Chondrocyte (in vitro differentiated cells): ENCODE data around the gene ECE1. TPM values are rescaled to one million over a fixed set of nuclear protein-coding genes. Genes with fewer than 3 reads are reported as not detected.

ENCODE experiments used
- DNase-seq: peaks from one replicate; pipeline ENCODE4 v3.0.0; 2021; ENCODE audit warnings: mixed read lengths, low spot score
- H3K27ac Mint-ChIP-seq: one replicate; pipeline ENCODE4 v1.8.0; 2021; ENCODE audit warnings: mild to moderate bottlenecking, moderate library complexity, mixed read lengths; ENCODE audit not compliant: unreplicated experiment
- H3K27me3 Mint-ChIP-seq: 2 replicates; pipeline ENCODE4 v1.8.0; 2021; ENCODE audit warnings: low read depth, mixed read lengths
- H3K36me3 Mint-ChIP-seq: 2 replicates; pipeline ENCODE4 v1.8.0; 2021; ENCODE audit warnings: low read depth, mixed read lengths
- H3K4me1 Mint-ChIP-seq: 2 replicates; pipeline ENCODE4 v1.8.0; 2021; ENCODE audit warnings: low read depth, mild to moderate bottlenecking, mixed read lengths
- H3K4me3 Mint-ChIP-seq: one replicate; pipeline ENCODE4 v1.8.0; 2021; ENCODE audit warnings: mild to moderate bottlenecking, moderate library complexity, mixed read lengths; ENCODE audit not compliant: unreplicated experiment
- H3K9me3 Mint-ChIP-seq: 2 replicates; pipeline ENCODE4 v1.8.0; 2021; ENCODE audit warnings: low read depth, mixed read lengths
- CTCF ChIP-seq: fragments of 200-600 bp; sonication (generic); IDR thresholded peaks from 2 replicates; pipeline ENCODE4 v1.5.0; 2021; ENCODE audit warnings: antibody characterized with exemption, mild to moderate bottlenecking, moderate library complexity
- total RNA-seq: library from RNA; stranded (reverse); gene quantifications from 3 replicates; pipeline ENCODE4 v1.2.1, GENCODE V29; 2021

ECE1 gene
- total RNA-seq, 1 donor from 2014 or later: 98.5 TPM

- Mint-ChIP-seq H3K4me3 (no peak overlapping the region), H3K36me3 (peaks cover 19% of the 10 kb centered on the region), H3K27me3 (no peaks in the 10 kb centered on the region), H3K27ac (peak overlapping the region; percentile 64), H3K9me3 (no peaks in the 10 kb centered on the region), H3K4me1 (peaks cover 59% of the 10 kb centered on the region)
- no peak for DNase-seq
- no peak for TF ChIP-seq CTCF
Observed at GRCh38 chr1:21266119-21266774, 24.0 kb downstream of the ECE1 start.

GRCh38 chr1:21265644-21266043 lies 24.6 kb downstream of the ECE1 start:
- Mint-ChIP-seq H3K27me3 (no peaks in the 10 kb centered on the region), H3K27ac (peak overlapping the region; percentile 64), H3K4me1 (peaks cover 65% of the 10 kb centered on the region), H3K9me3 (no peaks in the 10 kb centered on the region), H3K4me3 (no peak overlapping the region), H3K36me3 (peaks cover 17% of the 10 kb centered on the region)
- no peak for TF ChIP-seq CTCF
- DNase-seq: no peak

- H3K4me3 Mint-ChIP-seq: no peak overlapping the region
- H3K36me3 Mint-ChIP-seq: peaks cover 15% of the 10 kb centered on the region
- peaks cover 73% of the 10 kb centered on the region for H3K4me1 Mint-ChIP-seq
- TF ChIP-seq CTCF: no peak
- H3K27me3 Mint-ChIP-seq: no peaks in the 10 kb centered on the region
- H3K9me3 Mint-ChIP-seq: no peaks in the 10 kb centered on the region
- peak overlapping the region; percentile 64 for H3K27ac Mint-ChIP-seq
- DNase-seq: no peak
Observed at GRCh38 chr1:21264898-21265297, 25.4 kb downstream of the ECE1 start.

GRCh38 chr1:21263653-21264225 lies 26.5 kb downstream of the ECE1 start:
- DNase-seq: no peak
- H3K27ac Mint-ChIP-seq: peak overlapping the region; percentile 57
- peaks cover 75% of the 10 kb centered on the region for H3K4me1 Mint-ChIP-seq

GRCh38 chr1:21263052-21263429 lies 27.2 kb downstream of the ECE1 start:
- no peak for TF ChIP-seq CTCF
- Mint-ChIP-seq H3K36me3 (peaks cover 19% of the 10 kb centered on the region), H3K4me1 (peaks cover 70% of the 10 kb centered on the region), H3K4me3 (no peak overlapping the region), H3K9me3 (no peaks in the 10 kb centered on the region), H3K27me3 (no peaks in the 10 kb centered on the region), H3K27ac (peak overlapping the region; percentile 100)
- no peak for DNase-seq

More at GRCh38 chr1:21263653-21264225, 26.5 kb downstream of the ECE1 start:
- Mint-ChIP-seq H3K36me3 (peaks cover 17% of the 10 kb centered on the region), H3K27me3 (no peaks in the 10 kb centered on the region), H3K9me3 (no peaks in the 10 kb centered on the region), H3K4me3 (no peak overlapping the region)
- no peak for TF ChIP-seq CTCF
